Natural killer cell treated with Interleukin-12 subunit alpha and Interleukin-12 subunit beta and Interleukin-15 and Interleukin-18, amount 100 ng/mL, for 72 hours (primary cell): ENCODE measurements around the gene CYBC1. TPM values are rescaled to one million over a fixed set of nuclear protein-coding genes. Genes with fewer than 3 reads are reported as not detected.
"Not testable (repeated sequence)": the region's sequence is repeated elsewhere in the genome, so short reads cannot be mapped to it uniquely, and the experiment has no call there.

Experiments used
- ATAC-seq, 2 donors: fragments of 150-1000 bp; cut with Tn5 transposase in 1 of 2; sonication (Bioruptor Pico), chemical (Tn5 transposase) in 1 of 2; 2 replicates each; pipeline ENCODE4 v1.10.0; 2021
- DNase-seq: peaks from one replicate; pipeline ENCODE4 v3.0.0; 2022; ENCODE audit warnings: low spot score
- H3K27ac Mint-ChIP-seq, 2 donors: 1 replicate in 1 of 2; 2 replicates in 1 of 2; pipeline ENCODE4 v1.8.0; 2022; ENCODE audit warnings: mixed read lengths in 2 of 2, mild to moderate bottlenecking in 1 of 2, moderate library complexity in 1 of 2
- H3K27me3 Mint-ChIP-seq, 2 donors: 1 replicate in 1 of 2; 2 replicates in 1 of 2; pipeline ENCODE4 v1.8.0; 2022; ENCODE audit warnings: mixed read lengths in 2 of 2
- H3K36me3 Mint-ChIP-seq: one replicate; pipeline ENCODE4 v1.8.0; 2022; ENCODE audit warnings: mixed read lengths
- H3K4me1 Mint-ChIP-seq, 2 donors: 1 replicate in 1 of 2; 2 replicates in 1 of 2; pipeline ENCODE4 v1.8.0; 2022; ENCODE audit warnings: low read depth in 2 of 2, mixed read lengths in 2 of 2, mild to moderate bottlenecking in 1 of 2
- H3K4me3 Mint-ChIP-seq: one replicate; pipeline ENCODE4 v1.8.0; 2022; ENCODE audit warnings: mixed read lengths
- H3K9me3 Mint-ChIP-seq: 2 replicates; pipeline ENCODE4 v1.8.0; 2022; ENCODE audit warnings: mixed read lengths
- total RNA-seq, 2 donors: library from RNA; stranded (reverse); gene quantifications; one replicate each; pipeline ENCODE4 v1.2.3, GENCODE V29; 2022

The CYBC1 gene
- total RNA-seq, 2 donors from 2014 or later, result 300 to 380 TPM

DNA sequence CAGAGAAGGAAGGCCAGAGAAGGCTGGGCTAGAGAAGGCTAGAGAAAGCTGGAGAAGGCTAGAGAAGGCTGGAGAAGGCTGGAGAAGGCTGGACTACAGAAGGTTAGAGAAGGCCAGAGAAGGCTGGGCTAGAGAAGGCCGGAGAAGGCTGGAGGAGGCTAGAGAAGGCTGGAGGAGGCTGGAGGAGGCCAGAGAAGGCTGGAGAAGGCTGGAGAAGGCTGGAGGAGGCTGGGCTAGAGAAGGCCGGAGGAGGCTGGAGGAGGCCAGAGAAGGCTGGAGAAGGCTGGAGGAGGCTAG lies 25.7 kb downstream of the CYBC1 start:
- ATAC-seq, result no peak

DNA sequence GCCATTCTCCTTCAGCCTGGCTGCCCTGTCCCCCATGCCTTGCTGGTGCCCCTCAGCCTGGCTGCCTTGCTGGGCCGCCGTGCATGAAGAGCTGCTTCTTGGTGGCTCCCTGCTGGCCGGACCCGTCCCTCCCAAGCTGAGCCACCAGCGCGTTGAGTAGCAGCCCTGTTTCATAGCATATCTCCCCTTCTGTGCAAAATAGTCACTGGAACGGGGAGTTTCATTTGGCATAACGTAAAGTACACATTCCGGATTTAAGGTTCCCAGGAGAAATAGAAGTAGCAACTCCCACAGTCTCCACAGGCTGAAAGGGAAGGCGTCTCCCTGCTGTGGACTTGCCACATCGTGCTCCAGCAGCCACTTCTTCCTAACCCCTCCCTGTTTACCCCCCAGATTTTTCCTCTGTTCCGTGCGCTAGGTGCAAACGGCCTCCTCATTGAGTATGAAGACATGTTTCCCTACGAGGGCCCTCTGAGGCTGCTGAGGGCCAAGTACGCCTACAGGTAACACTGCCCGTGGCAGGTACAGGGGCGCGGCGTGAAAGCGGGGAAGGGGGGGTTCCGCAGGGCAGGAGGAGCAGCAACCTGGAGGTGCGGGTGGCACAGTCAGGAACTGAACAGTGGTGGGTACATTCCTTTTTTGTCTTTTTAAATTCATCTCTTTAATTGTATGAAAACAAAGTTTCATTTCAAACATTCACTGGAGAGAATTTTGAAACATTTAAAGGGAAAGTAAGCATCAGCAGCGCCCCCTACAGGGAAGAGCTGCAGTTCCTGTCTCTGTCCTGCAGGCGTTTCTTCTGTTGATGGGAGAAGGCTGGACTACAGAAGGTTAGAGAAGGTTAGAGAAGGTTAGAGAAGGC lies 26.3 kb downstream of the CYBC1 start:
- Mint-ChIP-seq H3K4me1 (peaks cover 23 to 39% of the 10 kb centered on the region in 2 donors), H3K36me3 (peaks cover 6% of the 10 kb centered on the region), H3K27ac (peak overlapping the region; percentile 64 to 75), H3K4me3 (no peak overlapping the region), H3K9me3 (no peaks in the 10 kb centered on the region), H3K27me3 (no peaks in the 10 kb centered on the region)
- no peak for ATAC-seq
- DNase-seq, result no peak

More for the DNA sequence above, 25.7 kb downstream of the CYBC1 start:
- peaks cover 23 to 39% of the 10 kb centered on the region in 2 donors for H3K4me1 Mint-ChIP-seq
- peak overlapping the region; percentile 64 to 75 for H3K27ac Mint-ChIP-seq
- H3K9me3 Mint-ChIP-seq, result no peaks in the 10 kb centered on the region
- H3K4me3 Mint-ChIP-seq, result no peak overlapping the region
- H3K27me3 Mint-ChIP-seq, result no peaks in the 10 kb centered on the region
- DNase-seq, result no peak
- H3K36me3 Mint-ChIP-seq, result peaks cover 6% of the 10 kb centered on the region

DNA sequence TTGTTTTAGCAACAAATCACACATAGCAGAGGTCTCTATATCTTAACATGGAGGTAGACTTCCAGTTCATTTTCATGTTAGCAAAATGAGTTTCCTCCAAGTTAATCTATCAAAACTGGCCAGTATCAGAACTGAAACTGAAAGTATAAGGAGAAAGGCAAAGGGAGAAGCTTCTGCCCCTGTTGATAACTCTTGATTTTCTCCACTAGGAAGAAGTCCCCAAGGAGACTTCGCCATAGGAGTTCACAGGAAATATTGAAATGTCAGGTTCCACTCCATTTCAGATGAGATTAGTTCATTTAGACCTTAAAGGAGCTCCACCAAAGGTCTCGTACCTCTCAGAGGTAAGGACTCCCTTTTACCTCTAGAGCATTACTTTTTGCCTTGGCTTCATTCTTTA lies 31.0 kb downstream of the CYBC1 start:
- peak overlapping the region; percentile 74 to 86 for H3K27ac Mint-ChIP-seq

DNA sequence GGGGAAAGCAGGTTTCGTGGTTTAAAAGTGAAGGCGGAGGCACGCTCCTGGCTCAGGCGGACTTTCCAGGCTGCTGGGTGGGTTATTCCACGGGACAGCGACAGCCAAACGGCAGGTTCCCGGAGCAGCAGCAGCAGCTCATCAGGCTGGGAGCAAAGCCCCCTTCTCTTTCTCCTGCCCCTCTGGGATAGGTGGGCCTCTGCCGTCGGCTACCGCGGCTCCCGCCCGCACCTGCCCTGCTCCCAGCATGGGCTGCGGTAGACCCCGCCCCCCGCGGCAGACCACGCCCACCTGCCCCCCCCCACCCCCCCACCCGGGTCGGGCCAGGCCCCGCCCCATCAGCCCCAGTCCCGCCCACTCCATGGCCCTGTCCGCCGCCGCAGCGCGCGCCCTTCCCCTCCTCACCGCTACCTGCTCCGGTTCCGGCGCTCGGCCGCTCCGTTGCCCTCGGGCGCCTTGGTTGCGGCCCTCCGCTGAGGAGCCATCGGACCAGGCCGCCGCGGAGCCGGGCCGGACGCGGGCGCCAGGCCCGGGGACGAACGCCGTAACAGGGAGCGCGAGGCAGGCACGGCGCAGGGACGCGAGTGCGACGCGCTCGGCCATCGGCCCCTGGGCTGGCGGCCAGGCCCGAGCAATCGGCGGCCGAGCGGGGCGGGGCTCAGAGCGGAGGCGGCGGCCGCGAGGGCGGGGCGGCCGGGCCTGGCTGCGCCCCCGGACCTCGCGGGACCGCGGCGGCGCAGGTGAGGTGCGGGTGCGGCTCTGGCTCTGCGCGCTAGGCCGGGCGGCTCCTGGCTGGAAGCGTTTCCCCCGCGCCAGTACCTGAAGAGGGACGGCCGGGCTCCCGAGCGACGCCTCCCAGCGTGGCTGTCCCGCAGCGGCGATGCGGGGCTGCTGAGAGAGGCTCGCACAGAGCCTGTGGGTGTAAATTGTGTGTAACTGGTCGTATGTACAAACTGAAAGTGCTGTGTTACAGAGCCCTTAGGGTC lies 32.3 kb downstream of the CYBC1 start, which contains the start of the genes HEXD and OGFOD3:
TSS of gene HEXD (plus strand) at position 347 of the 986 bp plus-strand sequence. CDS start 1,453 bp downstream, outside the sequence.
TSS of gene OGFOD3 (minus strand) at position 586 of the 986 bp plus-strand sequence. CDS start at position 485, 101 bp downstream.
- DNase-seq (peak; percentile 92), ATAC-seq (peak; percentile 95 to 96)
- peak within 1 kb of the TSS; percentile 74 to 86 for H3K27ac Mint-ChIP-seq
- no peaks in the 10 kb centered on the region for H3K27me3 Mint-ChIP-seq
- H3K4me1 Mint-ChIP-seq, result peaks cover 27 to 31% of the 10 kb centered on the region in 2 donors
- no peaks in the 10 kb centered on the region for H3K36me3 Mint-ChIP-seq
- no peaks in the 10 kb centered on the region for H3K9me3 Mint-ChIP-seq
- H3K4me3 Mint-ChIP-seq, result peak within 1 kb of the TSS; percentile 80

More for the DNA sequence above, 31.0 kb downstream of the CYBC1 start:
- H3K4me1 Mint-ChIP-seq, result peaks cover 26 to 29% of the 10 kb centered on the region in 2 donors
- DNase-seq (peak; percentile 12), ATAC-seq (no peak)
- H3K36me3 Mint-ChIP-seq, result peaks cover 2% of the 10 kb centered on the region
- no peaks in the 10 kb centered on the region for H3K9me3 Mint-ChIP-seq
- peak overlapping the region; percentile 74 for H3K4me3 Mint-ChIP-seq
- no peaks in the 10 kb centered on the region for H3K27me3 Mint-ChIP-seq

DNA sequence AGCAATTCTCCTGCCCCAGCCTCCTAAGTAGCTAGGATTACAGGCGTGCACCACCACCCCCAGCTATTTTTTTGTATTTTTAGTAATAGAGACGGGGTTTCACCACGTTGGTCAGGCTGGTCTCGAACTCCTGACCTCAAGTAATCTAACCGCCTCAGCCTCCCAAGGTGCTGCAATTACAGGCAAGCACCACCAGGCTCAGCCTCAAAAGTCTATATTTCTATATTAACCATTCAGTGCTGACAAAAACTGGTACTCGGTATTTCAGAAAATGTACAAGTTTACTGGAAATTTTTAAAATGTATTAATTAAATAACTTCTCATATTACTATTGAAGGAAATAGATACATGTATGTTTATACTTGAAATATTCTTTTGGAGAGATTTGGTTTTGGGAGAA lies 33.8 kb downstream of the CYBC1 start:
- no peak overlapping the region for H3K4me3 Mint-ChIP-seq
- peaks cover 27 to 28% of the 10 kb centered on the region in 2 donors for H3K4me1 Mint-ChIP-seq
- H3K36me3 Mint-ChIP-seq, result no peaks in the 10 kb centered on the region
- H3K27ac Mint-ChIP-seq, result no peak overlapping the region
- H3K27me3 Mint-ChIP-seq, result no peaks in the 10 kb centered on the region
- no peak for ATAC-seq
- peak; percentile 23 for DNase-seq
- H3K9me3 Mint-ChIP-seq, result no peaks in the 10 kb centered on the region

DNA sequence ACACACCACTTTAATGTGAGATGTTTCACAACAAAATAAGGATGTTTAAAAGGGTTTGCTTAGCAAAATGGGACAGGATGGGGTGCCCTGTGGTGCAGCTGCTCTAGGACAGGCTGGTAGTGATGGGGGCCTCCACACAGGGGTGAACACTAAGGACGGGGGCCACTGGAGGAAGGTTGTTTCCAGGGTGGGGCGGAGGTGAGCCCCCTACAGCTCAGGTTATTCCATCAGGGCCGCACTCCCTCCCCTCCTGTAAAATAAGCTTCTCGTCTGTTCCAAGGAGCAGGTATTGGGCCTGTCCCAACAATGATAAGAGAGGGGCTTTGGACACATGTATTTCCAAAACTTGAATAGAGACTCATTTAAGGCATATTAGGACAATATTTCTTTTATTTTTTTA lies 34.3 kb downstream of the CYBC1 start:
- Mint-ChIP-seq H3K4me1 (peaks cover 27% of the 10 kb centered on the region in 2 donors), H3K27ac (no peak overlapping the region), H3K27me3 (no peaks in the 10 kb centered on the region), H3K4me3 (no peak overlapping the region), H3K36me3 (no peaks in the 10 kb centered on the region), H3K9me3 (no peaks in the 10 kb centered on the region)
- DNase-seq (peak; percentile 58), ATAC-seq (no peak)

DNA sequence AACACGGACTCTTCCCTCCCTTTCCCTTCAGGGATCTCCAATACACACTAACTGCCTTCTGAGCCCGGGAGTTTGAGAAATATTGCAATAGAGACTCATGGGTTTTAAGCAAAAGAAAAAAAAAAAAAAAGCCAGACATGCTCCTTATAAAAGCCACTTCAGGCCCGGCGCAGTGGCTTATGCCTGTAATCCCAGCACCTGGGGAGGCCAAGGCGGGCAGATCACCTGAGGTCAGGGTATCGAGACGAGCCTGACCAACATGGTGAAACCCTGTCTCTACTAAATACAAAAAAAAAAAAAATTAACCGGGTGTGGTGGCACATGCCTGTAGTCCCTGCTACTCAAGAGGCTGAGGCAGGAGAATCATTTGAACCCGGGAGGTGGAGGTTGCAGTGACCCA lies 34.8 kb downstream of the CYBC1 start:
- Mint-ChIP-seq H3K27ac (no peak overlapping the region), H3K9me3 (no peaks in the 10 kb centered on the region), H3K4me1 (peaks cover 24 to 27% of the 10 kb centered on the region in 2 donors), H3K27me3 (no peaks in the 10 kb centered on the region), H3K4me3 (no peak overlapping the region), H3K36me3 (no peaks in the 10 kb centered on the region)
- no peak for ATAC-seq
- peak; percentile 42 for DNase-seq

DNA sequence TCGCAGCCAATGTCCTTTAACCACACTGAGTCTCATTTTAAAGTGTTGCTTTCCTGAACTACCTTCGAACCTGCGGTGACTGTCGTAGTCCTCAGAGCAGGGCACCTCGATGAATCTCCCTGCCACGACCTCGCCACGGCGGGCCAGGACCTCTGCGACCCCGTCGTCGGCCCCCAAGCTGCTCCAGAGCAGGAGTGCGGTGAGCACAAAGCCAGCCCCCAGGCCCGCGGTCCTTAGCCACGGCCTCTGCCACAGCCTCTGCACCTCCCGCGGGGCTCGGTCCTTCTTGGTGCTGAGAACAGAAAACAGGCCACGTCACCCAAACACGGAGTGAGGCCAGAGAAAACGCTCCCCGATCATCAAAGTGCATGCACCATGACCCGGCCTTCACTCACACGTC lies 35.2 kb downstream of the CYBC1 start:
- no peaks in the 10 kb centered on the region for H3K36me3 Mint-ChIP-seq
- H3K4me3 Mint-ChIP-seq, result no peak overlapping the region
- no peak overlapping the region for H3K27ac Mint-ChIP-seq
- no peaks in the 10 kb centered on the region for H3K27me3 Mint-ChIP-seq
- no peaks in the 10 kb centered on the region for H3K9me3 Mint-ChIP-seq
- ATAC-seq (no peak), DNase-seq (peak; percentile 58)
- H3K4me1 Mint-ChIP-seq, result peaks cover 24 to 27% of the 10 kb centered on the region in 2 donors

DNA sequence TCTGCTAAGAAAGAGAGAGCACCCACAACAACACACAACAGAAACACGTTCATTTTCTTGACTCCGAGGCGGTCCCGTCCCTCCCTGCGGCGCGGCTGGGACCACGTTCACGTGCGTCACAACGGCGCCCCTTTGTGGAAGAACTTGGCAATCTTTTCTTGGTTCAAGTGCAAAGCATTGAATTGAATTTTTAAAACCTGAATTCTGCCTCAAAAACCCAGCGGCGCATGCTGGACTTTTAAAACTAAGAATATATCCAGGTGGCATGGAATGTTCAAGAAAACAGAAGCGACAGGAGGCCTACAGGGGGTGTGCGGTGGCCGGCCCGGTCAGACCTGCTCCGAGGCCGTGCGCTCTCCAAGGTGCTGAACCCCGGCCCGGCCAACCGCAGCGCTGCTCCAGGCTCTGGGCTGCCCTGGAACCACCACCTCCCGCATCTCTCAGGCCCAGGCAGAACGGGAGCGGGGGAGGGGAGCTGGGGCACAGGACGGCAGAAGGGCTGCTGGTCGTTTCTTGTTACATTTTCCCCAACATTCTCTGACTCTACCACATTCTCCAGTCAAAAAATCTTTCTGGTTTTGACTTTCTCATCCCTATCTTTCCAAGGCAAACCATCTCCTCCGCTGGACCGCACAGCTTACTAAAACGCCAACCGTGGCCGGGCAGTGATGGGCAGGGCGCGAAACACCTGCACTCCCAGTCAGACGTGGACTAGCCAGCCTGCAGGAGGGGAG lies 35.8 kb downstream of the CYBC1 start:
- peak; percentile 43 to 55 for ATAC-seq
- H3K36me3 Mint-ChIP-seq, result no peaks in the 10 kb centered on the region
- H3K4me1 Mint-ChIP-seq, result peaks cover 19 to 21% of the 10 kb centered on the region in 2 donors

DNA sequence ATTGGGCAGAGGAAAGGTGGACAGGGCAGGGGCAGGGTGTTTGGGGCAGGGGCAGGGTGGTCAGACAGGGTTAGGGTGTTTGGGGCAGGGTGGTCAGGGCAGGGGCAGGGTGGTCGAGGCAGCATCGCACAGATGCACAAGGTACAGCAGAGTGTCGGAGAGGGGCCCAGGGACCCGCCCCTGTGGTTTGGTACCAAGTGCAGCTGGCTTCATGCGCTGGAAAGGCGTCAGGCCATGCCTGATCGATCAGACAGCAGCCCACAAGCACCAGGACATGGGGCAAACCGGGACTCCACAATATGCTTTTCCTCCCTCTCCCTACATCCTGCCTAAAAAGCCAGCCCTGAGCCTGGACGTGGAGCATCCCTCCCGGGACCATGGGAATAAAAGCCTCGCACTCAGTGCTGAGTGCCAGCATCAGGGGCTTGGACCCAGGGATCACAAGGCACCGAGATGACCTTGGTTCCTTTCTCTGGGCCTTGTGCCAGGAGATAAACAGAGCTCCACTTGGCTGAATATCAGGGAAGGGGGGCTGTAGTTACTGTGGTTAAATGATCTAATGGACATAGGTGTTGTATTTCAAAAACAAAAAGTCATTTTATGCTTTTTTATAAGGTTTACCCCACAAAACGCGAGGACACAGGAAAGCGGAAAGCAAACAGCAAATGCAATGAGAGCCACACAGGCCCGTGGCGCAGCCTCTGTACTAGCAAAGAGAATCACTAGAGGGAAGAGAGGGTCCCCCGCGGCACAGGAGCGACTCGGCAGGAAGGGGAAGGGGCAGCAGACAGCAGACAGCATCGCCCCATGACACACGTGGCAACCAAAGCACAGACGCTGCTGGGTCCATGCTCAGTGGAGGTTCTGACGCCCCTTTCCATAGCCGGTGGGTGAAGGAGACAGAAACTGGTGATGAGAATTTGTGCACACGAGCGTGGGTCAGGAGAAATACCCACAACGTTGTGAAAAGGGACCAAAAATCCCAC lies 37.7 kb downstream of the CYBC1 start:
- Mint-ChIP-seq H3K9me3 (no peaks in the 10 kb centered on the region), H3K27ac (no peak overlapping the region), H3K4me3 (no peak overlapping the region), H3K4me1 (peaks cover 12 to 21% of the 10 kb centered on the region in 2 donors), H3K36me3 (no peaks in the 10 kb centered on the region), H3K27me3 (no peaks in the 10 kb centered on the region)
- DNase-seq (peak; percentile 34), ATAC-seq (no peak)

More for the DNA sequence above, 35.8 kb downstream of the CYBC1 start:
- Mint-ChIP-seq H3K4me3 (peak overlapping the region; percentile 20), H3K9me3 (no peaks in the 10 kb centered on the region), H3K27ac (no peak overlapping the region), H3K27me3 (no peaks in the 10 kb centered on the region)
- DNase-seq, result peak; percentile 71

DNA sequence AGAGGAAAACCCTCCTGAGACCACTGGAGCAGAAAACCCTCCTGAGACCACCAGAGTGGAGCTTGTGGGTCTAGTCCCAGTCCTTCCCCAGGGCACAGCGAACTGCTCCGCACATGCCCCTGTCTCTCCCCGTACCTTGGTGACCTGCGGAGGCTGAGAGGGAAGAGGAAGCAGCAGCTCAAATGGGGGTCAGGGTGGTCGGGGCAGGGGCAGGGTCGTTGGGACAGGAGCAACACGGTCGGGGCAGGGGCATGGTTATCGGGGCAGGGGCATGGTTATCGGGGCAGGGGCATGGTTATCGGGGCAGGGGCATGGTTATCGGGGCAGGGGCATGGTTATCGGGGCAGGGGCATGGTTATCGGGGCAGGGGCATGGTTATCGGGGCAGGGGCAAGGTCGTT lies 38.5 kb downstream of the CYBC1 start:
- H3K9me3 Mint-ChIP-seq, H3K4me3 Mint-ChIP-seq, ATAC-seq, H3K27ac Mint-ChIP-seq, H3K36me3 Mint-ChIP-seq, H3K27me3 Mint-ChIP-seq: not testable (repeated sequence)
- peaks cover 12 to 22% of the 10 kb centered on the region in 2 donors for H3K4me1 Mint-ChIP-seq
- DNase-seq, result peak; percentile 56

DNA sequence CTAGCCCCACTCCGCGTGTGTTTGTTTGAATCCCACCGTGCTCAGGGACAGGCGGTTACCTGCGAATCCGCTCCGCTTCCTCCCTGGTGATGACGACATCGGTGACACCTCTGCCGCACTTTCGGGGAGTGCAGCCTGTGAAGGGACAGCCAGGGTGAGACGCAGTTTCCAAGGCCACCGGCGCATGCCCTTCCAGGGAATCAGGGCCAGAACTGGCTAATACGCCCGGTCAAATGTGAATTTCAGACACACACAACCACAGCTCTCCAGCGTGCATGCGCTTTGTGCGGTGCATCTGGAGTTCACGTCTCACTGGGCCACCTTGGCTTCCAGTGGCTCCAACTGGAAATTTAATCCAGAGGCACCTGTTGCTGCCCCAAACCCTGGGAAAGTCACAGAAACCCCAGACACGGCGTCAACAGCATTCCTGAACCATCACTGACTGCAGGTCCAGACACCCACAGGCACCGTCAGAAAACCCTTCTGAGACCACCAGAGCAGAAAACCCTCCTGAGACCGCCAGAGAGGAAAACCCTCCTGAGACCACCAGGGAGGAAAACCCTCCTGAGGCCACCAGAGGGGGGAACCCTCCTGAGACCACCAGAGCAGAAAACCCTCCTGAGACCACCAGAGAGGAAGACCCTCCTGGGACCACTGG lies 39.0 kb downstream of the CYBC1 start:
- H3K27me3 Mint-ChIP-seq, result no peaks in the 10 kb centered on the region
- no peak overlapping the region for H3K27ac Mint-ChIP-seq
- H3K9me3 Mint-ChIP-seq, result no peaks in the 10 kb centered on the region
- DNase-seq (peak; percentile 32), ATAC-seq (no peak)
- H3K4me3 Mint-ChIP-seq, result no peak overlapping the region
- H3K4me1 Mint-ChIP-seq, result peaks cover 12 to 22% of the 10 kb centered on the region in 2 donors
- H3K36me3 Mint-ChIP-seq, result no peaks in the 10 kb centered on the region
